Kidney (tissue), 14 donors: ENCODE measurements around the gene TJP1. TPM values are rescaled to one million over a fixed set of nuclear protein-coding genes. Genes with fewer than 3 reads are reported as not detected.

Source experiments
- DNase-seq, 5 donors: peaks; one replicate each; pipeline ENCODE4 v3.0.0-alpha.2; 2013 to 2020
- FAIRE-seq: peaks from 2 replicates; lab custom pipeline; 2012; peaks lifted over from hg19 to GRCh38; lab: Jason Lieb, UNC
- H3K27ac ChIP-seq, 2 donors: one replicate each; pipeline ENCODE4 v1.7.0; 2013; ENCODE audit warnings: low read depth in 2 of 2, low read length in 2 of 2, inconsistent platforms in 1 of 2
- H3K27me3 ChIP-seq: one replicate; pipeline ENCODE4 v1.7.1; 2013; ENCODE audit warnings: low read length, inconsistent platforms; ENCODE audit not compliant: control insufficient read depth, insufficient read depth
- H3K36me3 ChIP-seq, 3 donors: one replicate each; pipeline versions ENCODE4 v1.7.0 to v1.7.1; 2013; ENCODE audit warnings: low read length in 3 of 3, control low read depth in 1 of 3, inconsistent platforms in 1 of 3; ENCODE audit not compliant: insufficient read depth in 3 of 3, control insufficient read depth in 2 of 3
- H3K4me1 ChIP-seq, 3 donors: one replicate each; pipeline versions ENCODE4 v1.7.0 to v1.7.1; 2013; ENCODE audit warnings: low read length in 3 of 3, inconsistent platforms in 1 of 3, low read depth in 1 of 3; ENCODE audit not compliant: control insufficient read depth in 2 of 3, insufficient read depth in 2 of 3
- H3K4me3 ChIP-seq, 3 donors: one replicate each; pipeline versions ENCODE4 v1.7.0 to v1.8.1; 2013; ENCODE audit warnings: low read length in 3 of 3, control low read depth in 1 of 3, inconsistent platforms in 1 of 3
- H3K9ac ChIP-seq, 3 donors: one replicate each; pipeline versions ENCODE4 v1.7.0 to v1.7.1; 2013; ENCODE audit warnings: low read length in 3 of 3, control low read depth in 1 of 3, inconsistent platforms in 1 of 3
- H3K9me3 ChIP-seq, 3 donors: one replicate each; pipeline versions ENCODE4 v1.7.0 to v1.7.1; 2013; ENCODE audit warnings: low read length in 3 of 3, control low read depth in 1 of 3, inconsistent platforms in 1 of 3; ENCODE audit not compliant: control insufficient read depth in 2 of 3, insufficient read depth in 1 of 3
- intact Hi-C: fragments of 100-400 bp; cut with DNase I; formaldehyde crosslinking; loops from one replicate; pipeline ENCODE4 v1.11.1; 2022
- polyA plus RNA-seq: library from polyadenylated mRNA; stranded (reverse); fragments of 350-450 nt; fragmentation: Illumina TruSeq; extraction: RNeasy Lipid Tissue Mini Kit (QIAGEN cat#74804); gene quantifications from one replicate; pipeline ENCODE4 v1.2.3, GENCODE V29; 2014; ENCODE audit warnings: low read depth, low replicate concordance; ENCODE audit not compliant: insufficient read depth
- total RNA-seq: library from RNA; stranded (reverse); fragmentation: NEBNext Ultra II Directional; extraction: Animal tissue kit (Norgen Biotek cat#: 25700); gene quantifications from one replicate; pipeline ENCODE4 v1.2.1, GENCODE V29; 2021
- TF ChIP-seq, protein P1 (sequence below): IDR thresholded peaks from 3 replicates; pipeline ENCODE4 v1.5.1; 2012; ENCODE audit warnings: mild to moderate bottlenecking, moderate library complexity, borderline replicate concordance; ENCODE audit not compliant: insufficient read depth; ENCODE audit errors: extremely low read depth
- donor health status: control.
- donor health status: control.
- donor health status: control.
- donor health status: control.
- donor health status: control.
- donor health status: DM: yes; HTN: yes; CAD: no.
- donor health status: Normal renal cell carcinoma (clear cell type).

The TJP1 gene
- total and polyA plus RNA-seq, 2 donors from 2014 or later = 17.7 to 121 TPM

DNA sequence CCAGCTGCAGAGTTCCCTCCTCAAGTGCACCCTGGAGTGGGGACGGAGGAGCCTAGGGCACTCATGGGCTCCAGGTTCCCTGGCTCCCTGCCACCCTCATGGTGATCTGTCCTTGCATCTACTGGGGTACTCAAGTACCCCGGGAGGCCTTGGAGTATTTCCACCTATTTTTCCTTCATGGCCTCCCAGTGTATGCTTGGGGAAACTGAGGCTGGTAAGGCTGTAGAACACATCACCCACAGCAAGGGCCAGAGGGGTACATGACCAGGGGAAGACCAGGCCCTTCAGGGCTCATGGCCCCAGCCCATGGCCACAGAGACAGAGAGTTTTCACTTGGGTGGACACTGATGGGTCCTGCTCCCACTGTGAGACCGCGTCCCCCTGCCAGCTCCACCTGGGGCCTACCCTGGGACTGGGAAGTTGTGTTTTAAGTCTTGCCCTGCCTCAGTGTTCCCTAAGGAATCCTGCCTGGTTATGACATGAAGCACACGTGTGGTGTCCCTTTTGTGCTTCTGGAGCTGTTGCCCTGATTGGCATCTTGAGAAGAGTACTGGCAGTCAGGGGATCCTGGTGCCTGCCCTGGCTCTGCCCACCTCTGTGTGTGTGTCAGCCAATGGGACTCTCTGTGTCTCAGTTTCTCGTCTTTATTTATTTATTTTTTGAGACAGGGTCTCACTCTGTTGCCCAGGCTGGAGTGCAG, 132.8 kb downstream of the TJP1 start:
- no peaks in the 10 kb centered on the region for H3K9me3 ChIP-seq
- no peaks in the 10 kb centered on the region for H3K36me3 ChIP-seq
- no peak overlapping the region for H3K9ac ChIP-seq
- peaks cover 0 to 18% (median 8%) of the 10 kb centered on the region in 3 donors for H3K4me1 ChIP-seq
- no peak for FAIRE-seq
- no peak overlapping the region for H3K4me3 ChIP-seq
- H3K27ac ChIP-seq = no peak overlapping the region
- TF ChIP-seq, protein P1, sequence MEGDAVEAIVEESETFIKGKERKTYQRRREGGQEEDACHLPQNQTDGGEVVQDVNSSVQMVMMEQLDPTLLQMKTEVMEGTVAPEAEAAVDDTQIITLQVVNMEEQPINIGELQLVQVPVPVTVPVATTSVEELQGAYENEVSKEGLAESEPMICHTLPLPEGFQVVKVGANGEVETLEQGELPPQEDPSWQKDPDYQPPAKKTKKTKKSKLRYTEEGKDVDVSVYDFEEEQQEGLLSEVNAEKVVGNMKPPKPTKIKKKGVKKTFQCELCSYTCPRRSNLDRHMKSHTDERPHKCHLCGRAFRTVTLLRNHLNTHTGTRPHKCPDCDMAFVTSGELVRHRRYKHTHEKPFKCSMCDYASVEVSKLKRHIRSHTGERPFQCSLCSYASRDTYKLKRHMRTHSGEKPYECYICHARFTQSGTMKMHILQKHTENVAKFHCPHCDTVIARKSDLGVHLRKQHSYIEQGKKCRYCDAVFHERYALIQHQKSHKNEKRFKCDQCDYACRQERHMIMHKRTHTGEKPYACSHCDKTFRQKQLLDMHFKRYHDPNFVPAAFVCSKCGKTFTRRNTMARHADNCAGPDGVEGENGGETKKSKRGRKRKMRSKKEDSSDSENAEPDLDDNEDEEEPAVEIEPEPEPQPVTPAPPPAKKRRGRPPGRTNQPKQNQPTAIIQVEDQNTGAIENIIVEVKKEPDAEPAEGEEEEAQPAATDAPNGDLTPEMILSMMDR = no peak
- DNase-seq = peak in 1 of 5 donors; percentile 42
- H3K27me3 ChIP-seq = no peaks in the 10 kb centered on the region
- intact Hi-C loops = no loop called here

GRCh38 chr15:29688506-29689286, 133.6 kb downstream of the TJP1 start:
- no peaks in the 10 kb centered on the region for H3K27me3 ChIP-seq
- TF ChIP-seq, protein P1 = no peak
- FAIRE-seq (no peak), DNase-seq (peak in 2 of 5 donors; percentile 77 to 88)
- H3K4me1 ChIP-seq = peaks cover 0 to 18% (median 8%) of the 10 kb centered on the region in 3 donors
- no peak overlapping the region for H3K27ac ChIP-seq
- H3K36me3 ChIP-seq = no peaks in the 10 kb centered on the region
- intact Hi-C loops = no loop called here
- H3K9ac ChIP-seq = no peak overlapping the region
- no peak overlapping the region for H3K4me3 ChIP-seq
- no peaks in the 10 kb centered on the region for H3K9me3 ChIP-seq

DNA sequence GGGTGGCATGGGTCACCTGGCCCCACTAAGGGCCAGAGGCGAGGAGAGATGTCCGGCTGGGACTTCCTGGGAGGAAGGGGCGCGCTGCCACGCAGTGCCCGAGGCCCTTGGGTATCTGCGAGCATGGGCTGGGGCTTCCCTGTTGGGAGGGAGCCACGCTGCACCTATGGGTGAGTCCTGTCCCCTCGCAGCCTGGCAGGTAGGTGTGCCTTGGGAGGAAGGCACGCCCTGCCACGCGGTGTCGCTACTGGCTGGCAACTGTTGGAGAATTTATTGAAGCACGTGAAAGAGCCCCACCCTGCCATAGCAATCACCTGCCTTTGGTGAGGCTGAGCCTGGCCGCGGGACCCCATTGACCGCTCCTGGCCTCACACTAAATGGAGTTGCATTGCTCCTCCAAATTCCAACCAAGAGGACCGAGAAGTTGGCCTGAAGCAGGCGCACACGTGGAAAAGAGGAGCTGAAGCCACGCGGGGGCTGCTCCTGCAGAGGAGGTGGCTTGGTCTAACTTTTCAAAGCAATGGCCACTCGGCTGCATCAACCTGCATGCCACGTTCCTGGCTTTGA, 134.2 kb downstream of the TJP1 start:
- no peak for FAIRE-seq

More for the DNA sequence above, 134.2 kb downstream of the TJP1 start:
- TF ChIP-seq, protein P1 = no peak
- peaks cover 0 to 18% (median 8%) of the 10 kb centered on the region in 3 donors for H3K4me1 ChIP-seq
- H3K4me3 ChIP-seq = no peak overlapping the region
- no peak overlapping the region for H3K9ac ChIP-seq
- no peaks in the 10 kb centered on the region for H3K27me3 ChIP-seq
- H3K9me3 ChIP-seq = no peaks in the 10 kb centered on the region
- H3K36me3 ChIP-seq = no peaks in the 10 kb centered on the region
- DNase-seq = peak in 3 of 5 donors; percentile 78 to 84 (median 83)
- intact Hi-C loops = no loop called here
- H3K27ac ChIP-seq = peak overlapping the region in 1 of 2 donors; percentile 26
